Putamen (tissue), 1 donor: ENCODE results near the gene PTPN1.
"Not testable (repeated sequence)": the region's sequence is repeated elsewhere in the genome, so short reads cannot be mapped to it uniquely, and the experiment has no call there.

ENCODE experiments used
- DNase-seq: peaks from one replicate; pipeline ENCODE4 v3.0.0-alpha.2; 2016; ENCODE audit warnings: low spot score

PTPN1 gene

DNA sequence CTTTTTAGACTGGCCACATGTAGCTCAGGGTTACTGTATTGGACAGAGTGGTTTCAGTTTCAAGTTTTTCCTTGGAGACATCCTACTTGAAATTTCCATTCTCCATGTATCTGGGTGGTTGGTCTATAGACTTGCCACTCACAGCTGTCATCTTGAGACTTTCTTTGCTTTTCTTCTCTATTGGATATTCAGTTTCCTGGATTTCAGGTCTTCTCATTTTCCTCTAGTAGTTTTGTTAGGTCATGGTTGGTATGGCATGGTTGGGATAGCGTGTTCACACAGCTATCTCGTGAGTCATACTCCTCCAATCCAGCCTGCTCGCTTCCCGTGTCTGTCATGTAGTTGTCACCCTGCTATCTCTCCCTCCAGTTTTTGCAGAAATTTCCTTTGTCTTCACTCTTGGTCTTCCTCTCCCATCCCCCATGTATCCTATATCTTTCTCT is 48.3 kb downstream of the PTPN1 start:
- DNase-seq, result no peak

DNA sequence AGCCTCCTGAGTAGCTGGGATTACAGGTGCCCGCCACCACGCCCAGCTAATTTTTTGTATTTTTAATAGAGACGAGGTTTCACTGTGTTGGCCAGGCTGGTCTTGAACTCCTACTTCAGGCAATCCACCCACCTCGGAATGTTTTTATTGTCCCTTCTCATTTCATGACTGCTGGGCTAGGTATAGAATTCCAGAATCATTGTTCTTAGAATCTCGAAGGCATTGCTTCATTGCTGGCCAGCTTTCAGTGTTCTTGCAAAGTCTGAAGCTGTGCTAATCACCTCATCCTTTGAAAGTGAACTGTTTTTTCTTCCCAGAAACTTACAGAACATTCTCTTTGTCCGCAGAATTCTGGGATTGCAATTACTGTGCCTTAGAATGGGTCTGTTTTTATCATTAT is 49.0 kb downstream of the PTPN1 start:
- DNase-seq, result no peak

DNA sequence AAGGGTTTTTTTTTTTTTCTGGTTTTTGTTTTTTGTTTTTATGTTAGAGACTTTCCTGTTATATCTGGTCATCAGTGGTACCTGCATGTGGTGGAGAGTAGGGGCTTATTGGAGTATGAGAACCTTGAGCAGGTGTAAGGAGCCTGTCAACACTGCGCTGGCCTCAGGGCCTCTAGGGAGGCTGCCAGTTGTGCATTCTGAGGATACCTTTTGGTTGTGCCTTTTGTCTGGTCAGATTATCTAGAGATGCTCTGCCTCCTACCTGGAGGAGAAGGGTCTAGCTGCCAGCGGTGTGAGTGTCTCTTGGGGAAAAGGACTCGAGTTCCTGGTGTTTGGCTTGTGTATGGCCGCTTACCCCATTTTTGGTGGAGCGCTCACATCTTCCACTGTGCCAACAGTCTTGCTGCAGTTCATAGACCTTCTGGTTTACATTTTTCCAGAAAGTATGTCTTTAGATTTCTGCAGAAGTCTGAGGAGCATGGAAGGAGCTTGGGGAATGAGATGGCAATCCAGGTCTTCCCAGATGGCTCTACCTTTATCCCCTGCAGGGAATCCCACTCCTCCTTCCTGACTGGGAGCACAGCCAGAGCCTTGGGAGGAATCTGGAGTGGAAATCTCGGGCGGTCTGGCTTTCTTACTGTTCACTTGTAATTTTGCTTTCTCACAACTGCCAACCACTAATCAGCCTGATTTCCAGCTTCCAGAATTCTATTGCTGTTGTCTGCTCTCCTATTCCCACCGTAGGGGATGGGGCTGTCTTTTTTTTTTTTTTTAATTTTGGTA is 49.9 kb downstream of the PTPN1 start:
- no peak for DNase-seq

DNA sequence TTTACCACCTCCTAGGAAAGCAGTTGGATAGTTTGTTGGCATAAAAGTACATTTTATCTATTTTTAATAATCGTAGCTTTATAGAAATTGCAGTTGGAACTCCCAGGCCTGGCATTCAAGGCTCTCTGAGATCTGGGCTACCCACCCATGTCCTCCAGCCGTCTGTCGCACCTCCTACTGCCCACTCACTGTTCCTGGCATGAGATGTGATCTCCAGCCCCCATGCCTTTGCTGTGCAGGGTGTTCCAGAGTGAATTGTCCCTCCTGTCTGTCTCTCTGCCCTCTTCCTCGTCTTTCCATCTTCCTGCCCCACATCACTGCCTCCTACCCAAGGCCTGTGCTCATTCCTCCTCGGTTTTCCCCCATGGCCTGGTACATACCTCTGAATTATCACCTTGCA is 50.7 kb downstream of the PTPN1 start:
- DNase-seq, result no peak

DNA sequence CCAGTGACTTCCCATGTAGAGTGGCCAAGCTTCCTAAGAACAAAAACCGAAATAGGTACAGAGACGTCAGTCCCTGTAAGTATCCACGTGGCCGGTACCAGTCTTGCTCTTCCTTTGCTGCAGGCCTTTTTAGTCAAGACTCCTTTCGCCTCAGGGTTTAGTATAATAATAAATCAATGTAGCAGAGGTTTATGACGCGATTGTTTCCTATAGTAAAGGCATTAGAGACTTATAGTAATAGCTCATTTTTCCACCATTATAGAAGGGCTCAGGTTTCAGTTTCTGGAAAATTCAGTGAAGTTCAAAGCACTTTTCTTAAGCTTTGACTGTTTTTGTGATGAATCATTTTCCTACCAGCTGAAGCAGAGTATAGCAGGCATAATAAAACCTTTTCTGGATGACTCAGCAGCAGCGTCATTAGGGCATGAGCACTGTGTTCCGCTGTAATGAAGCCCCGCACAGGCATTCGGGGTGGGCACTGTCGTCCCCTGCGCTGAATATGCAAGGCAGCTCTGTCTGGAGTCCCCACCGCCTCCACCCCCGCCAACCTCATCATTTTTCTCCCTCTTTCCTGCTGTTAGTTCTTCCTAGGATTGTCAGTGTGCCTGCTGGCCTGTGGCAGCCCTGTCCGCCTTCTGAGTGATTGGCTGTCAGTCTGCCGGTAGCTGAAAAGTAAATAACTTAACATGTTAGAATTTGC is 51.3 kb downstream of the PTPN1 start:
- DNase-seq, result peak; percentile 63

DNA sequence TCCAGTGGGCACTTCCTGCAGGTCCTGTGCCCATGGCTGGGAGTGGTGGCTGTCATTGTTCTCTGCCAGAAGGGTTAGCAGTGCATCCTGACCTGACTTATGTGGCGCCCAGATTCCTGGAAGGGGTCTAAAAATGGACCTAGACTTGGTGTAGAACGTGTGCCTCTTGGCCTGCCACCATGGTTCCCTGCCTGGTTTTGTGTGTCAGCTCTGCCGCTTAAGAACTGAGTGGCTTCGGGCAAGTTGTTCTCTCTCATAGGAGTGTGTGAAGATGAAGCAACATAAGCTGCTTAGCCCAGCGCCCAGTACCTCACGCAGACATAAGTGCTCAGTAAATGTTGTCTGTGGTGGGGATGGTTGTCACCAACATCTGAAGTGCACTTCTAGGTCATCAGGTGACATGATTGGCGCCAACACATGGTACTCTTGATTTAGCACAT is 52.1 kb downstream of the PTPN1 start:
- no peak for DNase-seq

DNA sequence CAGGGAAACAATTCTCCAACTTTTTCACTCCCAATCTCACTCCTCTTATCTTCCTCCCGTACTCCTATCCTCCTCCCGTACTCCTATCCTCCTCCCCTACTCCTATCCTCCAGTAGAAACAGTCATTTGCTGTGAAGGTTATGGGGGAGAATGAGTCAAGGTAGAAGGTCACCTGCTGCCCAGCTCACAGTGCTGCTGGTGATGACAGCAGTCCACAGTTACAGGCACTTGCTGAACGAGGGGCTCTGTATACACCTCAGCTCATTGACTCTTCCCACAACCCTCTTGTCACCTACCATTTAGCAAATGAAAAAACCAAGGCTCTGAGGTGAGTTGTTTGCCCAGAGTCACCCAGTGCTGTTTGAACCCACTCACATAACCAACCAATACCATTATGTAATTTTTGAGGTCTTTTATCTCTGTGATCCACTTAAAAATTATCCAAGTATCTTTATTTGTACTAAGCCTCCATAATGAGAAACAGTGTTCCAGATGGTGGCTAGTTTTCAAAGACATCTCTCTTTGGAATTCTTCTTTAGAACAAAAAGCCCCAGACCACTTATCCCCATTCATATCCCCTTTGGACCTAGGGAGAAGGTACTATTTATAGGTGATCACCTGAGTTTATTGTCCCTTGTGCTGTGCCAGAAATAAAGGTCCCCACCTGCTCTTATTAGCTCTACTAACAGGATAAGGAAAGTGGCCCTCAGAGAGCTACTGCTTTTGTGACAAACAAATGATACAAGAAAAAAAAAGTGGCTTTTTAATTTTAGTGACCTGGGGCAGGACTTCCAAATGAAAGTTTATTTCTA is 53.2 kb downstream of the PTPN1 start:
- DNase-seq, result no peak

DNA sequence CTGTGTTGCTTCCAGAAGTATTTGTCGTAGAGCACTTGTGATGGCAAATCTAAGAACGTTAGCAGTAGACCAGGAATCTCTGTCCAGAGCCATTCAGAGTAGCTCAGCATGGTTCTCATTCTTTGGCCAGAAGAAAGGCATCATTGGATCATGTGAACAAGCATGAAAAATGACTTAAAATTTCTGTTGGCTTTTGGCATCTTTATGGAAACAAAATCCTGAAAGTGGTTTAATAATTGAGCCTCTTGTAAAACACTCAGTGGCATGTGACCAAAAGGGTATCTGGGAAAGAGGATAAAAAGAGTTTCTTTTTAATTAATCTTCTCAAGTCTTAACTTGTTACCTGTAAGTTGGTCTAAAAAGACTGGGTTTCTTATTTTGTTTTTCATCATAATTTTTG is 55.2 kb downstream of the PTPN1 start:
- DNase-seq, result no peak

DNA sequence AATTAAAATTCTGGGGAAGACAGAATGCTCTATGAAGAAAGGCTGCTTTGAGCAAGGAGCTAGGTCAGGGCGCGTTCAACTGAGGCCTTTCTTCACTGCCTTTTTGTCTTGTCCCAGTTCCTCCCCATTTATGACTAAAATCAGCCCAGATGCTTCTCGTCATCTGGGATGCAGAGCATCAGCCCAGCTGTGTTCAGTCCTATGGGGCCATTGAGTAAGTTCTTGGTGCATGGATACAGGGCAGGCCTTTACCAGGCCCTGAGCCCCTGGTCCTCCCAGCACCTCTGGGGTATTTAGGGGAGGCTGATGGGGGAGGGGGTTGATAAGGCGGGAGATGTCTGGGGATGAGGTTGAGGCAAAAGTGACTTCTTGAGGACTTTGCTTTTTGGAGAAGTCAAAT is 55.7 kb downstream of the PTPN1 start:
- DNase-seq, result no peak

DNA sequence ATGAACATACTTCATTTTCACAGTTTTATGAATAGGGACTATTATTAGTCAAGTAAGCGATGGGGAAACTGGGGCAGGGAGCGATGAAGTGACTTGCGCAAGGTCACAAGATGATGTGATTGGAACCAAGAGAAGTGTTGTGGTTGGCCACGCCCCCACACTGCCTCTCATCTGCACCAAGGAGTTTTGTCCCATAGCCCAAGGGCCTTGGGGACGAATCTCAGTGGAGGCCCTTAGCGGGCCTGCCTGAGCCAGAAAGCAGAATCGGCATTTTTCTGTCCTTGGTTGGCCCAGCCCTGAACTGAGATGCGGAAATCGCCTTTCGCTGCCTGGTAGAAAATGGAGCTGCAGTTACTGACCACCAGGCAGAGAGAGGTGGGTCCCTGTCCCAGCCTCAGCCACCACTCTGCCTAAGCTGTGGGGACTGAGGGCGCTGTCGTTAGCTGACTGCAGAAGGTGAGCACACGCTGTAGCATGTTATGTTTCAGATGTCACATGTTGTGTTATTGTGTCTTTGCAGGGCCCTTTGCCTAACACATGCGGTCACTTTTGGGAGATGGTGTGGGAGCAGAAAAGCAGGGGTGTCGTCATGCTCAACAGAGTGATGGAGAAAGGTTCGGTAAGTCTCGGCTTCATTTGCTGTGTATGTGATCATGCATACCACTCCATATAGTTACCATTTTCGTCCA is 57.8 kb downstream of the PTPN1 start:
- DNase-seq, result no peak

DNA sequence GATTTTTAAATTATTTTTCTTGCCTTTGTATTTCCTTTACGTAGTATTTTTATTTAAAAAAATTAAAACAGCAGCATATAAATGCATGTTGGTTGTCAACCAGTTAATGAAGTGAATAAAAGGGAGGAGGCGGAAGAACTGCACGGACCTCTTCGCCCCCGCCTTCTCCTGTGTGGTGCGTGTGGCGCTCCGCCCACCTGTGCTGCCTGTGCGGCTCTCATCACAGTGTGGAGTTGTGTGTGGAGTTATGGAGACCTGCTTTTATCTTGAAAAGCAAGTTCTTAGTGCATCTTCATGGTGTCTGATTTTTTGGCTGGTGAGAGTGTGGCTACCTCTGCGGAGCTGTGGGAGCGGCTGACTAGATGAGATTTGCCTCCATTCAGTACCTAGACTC is 58.4 kb downstream of the PTPN1 start:
- DNase-seq, result peak; percentile 67

DNA sequence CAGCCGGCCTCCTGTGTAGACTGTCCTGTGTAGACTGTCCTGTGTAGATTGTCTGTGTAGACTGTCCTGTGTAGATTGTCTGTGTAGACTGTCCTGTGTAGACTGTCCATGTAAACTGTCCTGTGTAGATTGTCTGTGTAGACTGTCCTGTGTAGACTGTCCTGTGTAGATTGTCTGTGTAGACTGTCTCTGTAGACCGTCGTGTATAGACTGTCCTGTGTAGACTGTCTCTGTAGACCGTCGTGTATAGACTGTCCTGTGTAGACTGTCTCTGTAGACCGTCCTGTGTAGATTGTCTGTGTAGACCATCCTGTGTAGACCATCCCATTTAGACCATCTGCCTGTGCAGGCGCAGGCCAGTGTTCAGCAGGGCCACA is 59.3 kb downstream of the PTPN1 start:
- DNase-seq, result not testable (repeated sequence)

DNA sequence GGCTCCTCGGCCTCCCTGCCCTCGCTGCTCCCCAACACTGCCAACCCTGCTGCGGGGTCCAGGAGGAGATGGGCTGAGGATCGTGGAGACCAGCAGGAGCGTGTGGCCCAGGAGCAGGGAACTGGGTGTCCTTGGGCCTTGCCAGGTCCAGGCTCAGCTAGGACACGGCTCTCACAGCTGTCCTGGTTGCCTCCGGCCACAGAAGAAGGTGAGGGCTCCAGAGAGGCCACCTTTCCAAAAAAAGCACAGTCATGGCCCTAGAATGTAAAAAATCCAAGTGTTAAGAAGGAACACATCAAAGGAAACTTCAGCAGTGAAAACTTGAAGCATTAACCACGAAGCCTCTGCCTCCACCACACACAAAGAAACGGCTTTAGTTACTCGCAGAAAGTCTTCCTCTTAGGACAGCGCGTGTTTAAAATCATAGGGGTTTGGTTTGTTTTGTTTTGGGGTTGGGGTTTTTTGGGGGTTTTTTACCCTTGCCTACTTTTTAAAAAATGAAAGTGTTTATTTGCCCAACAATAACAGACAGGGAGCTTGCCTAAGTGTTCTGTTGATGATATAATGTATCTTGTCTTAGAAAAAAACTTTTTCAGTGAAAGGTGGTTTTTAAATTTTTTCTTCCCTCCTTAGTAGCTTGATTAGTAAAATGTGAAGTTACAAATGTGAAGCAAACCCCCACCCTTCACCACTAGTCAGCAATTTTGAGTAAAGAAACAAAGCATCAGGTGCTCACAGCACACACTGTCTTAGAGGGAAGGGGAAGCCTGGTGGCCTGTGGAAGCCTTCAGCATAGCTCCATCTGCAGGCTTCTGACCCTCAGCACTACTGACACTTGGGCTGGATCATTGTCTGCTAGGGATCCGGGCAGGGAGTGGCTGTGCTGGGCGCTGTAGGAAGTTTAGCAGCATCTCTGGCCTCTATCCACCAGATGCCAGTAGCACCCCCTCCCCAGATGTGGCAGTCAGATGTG is 60.0 kb downstream of the PTPN1 start:
- DNase-seq, result no peak

DNA sequence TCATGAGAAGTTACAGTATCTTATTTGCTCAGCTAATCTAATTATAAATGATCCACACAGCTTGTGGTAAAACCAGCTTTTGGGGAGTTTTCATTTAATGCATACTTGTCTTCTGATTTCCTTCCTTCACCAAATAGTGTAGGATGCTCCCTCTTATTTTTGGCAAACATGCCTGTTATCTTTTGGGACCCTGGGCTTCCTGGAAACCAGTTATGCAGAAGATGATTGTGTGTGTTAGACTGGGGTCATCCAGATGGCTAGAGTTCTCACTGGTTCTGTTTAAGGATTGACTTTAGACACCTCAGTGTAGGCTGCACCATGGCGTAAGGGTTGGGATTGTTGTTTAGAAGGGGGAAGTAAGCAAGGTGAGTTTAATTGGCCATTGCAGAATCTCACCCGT is 61.3 kb downstream of the PTPN1 start:
- DNase-seq, result no peak

DNA sequence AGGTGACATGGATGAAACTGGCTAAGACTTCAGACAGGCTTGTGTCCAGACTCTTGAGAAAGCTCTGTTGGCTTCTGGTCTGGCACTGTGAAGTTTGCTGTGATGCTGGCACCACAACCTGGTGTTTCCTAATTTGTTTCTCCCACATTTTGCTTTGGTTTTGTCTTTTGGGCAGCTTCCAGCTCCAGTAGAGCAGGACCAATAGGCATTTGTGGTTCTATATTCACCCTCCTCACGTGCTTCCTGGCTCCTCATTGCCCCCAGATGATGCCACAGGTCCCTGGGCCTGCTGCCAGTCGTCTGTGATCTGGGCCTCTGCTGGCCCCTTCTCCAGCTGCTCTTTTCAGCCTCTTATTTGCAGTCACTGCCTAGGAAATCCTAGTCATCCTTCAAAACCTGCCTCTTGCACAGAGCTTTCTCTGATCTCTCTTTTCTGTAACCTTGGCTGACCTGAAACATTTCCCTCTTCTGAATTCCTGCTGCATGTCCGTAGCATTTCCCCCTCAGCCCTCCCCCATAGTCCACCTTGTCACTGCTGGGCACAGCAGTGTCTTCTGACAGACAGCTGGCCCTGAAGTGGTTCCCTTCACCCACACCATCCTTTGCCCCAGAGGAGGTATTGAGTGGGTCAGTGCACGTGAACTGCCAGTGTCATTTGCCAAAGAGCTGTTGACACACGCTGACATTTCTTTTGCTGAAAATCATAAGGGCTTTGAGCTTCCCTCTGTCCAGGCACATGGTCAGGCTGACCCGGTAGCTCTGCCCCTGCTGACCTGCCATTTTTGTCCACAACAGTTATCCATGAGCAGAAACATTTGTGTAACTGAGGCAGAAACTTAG is 63.0 kb downstream of the PTPN1 start:
- peak; percentile 32 for DNase-seq

DNA sequence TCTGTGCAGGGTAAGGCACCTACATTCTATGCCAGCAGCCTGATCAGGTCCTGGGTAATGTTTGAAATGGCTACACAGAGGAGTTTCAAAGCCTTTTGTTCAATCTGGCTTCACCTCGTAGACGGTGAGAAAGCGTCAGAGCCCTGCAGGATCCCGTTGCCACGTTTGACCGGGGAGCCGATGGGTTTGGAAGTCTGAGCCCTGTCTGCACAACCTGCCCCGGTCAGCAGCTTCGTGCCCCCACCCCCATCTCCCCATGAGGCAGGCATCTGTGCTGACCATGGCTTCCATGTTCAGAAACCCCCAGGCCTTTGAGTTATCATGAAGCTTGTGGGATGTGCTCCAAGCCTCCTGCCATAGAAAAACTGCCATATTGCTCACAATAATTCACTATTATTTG is 63.9 kb downstream of the PTPN1 start:
- DNase-seq, result no peak

DNA sequence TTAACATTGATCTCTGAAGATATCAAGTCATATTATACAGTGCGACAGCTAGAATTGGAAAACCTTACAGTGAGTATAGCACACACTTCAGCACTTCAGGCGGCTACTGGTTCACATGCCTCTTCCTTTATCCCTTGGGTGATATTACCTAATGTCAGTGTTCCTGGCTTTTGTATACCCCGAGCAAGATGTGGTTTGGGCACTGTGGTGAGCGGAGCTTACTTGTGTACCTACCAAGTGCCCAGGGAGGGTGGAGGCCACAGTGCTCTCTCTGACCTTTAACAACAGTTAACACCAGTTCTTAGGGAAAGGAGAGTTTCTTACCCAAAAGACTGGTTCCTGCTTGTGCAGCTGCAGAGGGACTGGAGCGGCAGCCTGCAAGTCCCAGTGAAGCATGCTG is 64.4 kb downstream of the PTPN1 start:
- DNase-seq, result no peak

DNA sequence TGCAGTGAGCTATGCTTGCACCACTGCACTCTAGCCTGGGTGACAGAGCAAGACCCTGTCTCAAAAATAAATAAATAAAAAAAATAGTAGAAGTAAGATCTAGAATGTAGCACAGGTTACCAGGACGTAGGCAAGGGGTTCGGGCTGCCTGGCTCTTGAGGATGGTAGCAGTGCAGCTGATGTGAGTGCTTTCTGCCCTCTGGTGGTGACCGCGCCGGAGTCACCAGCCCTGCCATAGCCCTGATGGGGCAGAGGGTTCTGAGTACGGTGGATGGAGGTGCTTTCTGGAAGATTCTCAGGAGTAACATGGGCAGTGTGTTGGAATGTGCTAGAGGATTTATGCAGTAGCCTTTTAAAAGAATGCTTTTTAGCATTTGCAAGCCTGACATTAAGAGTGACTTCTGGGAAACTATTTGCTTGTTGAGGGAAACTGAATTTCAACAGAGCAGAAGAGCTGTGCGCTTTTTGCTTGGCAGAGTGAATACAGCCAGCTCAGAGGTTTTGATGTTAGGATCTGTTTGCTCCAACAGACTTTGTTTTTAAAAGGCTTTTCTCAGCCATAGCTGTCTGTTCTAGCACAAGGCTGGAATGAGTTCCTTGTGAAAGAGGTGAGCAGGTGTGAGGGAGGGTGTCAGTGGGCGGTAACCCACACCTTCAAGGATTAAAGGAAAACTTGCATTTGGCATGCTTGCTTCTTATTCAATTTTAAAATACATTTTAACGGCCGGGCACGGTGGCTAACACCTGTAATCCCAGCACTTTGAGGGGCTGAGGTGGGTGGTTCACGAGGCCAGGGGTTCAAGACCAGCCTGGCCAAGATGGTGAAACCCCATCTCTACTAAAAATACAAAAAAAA is 65.9 kb downstream of the PTPN1 start:
- peak; percentile 47 for DNase-seq
